HepG2 (cell line): ENCODE results near the gene CCDC85C. TPM values are rescaled to one million over a fixed set of nuclear protein-coding genes. Genes with fewer than 3 reads are reported as not detected.

Experiments
- AGO1 ChIP-seq: fragments of 200-400 bp; formaldehyde crosslinking; IDR thresholded peaks from 2 replicates; pipeline ENCODE4 v1.6.1; 2017; ENCODE audit warnings: mild to moderate bottlenecking, low read depth, low read length, moderate library complexity; ENCODE audit not compliant: poor library complexity, severe bottlenecking
- AGO2 ChIP-seq: fragments of 200-400 bp; formaldehyde crosslinking; optimal IDR thresholded peaks from 2 replicates; pipeline ENCODE3; 2017; ENCODE audit warnings: mild to moderate bottlenecking, low read depth, low read length, moderate library complexity
- GTF3A ChIP-seq: sonication (generic); formaldehyde crosslinking; conservative IDR thresholded peaks from 2 replicates; pipeline ENCODE4 v1.4.0; 2020; ENCODE audit warnings: mild to moderate bottlenecking, missing genetic modification reagents
- NBN ChIP-seq: fragments of 450-650 bp; conservative IDR thresholded peaks from 2 replicates; pipeline ENCODE4 v1.6.1; 2017
- NCOR1 ChIP-seq: fragments of 200-600 bp; sonication (generic); IDR thresholded peaks from 2 replicates; pipeline ENCODE4 v1.7.0; 2017; ENCODE audit warnings: antibody characterized with exemption, low read length, borderline replicate concordance
- PTBP1 ChIP-seq: fragments of 200-400 bp; formaldehyde crosslinking; IDR thresholded peaks from 2 replicates; pipeline ENCODE4 v1.6.1; 2018; ENCODE audit warnings: low read length, low read depth; ENCODE audit not compliant: poor library complexity, severe bottlenecking
- SALL2 ChIP-seq: sonication (generic); formaldehyde crosslinking; IDR thresholded peaks from 2 replicates; pipeline ENCODE4 v1.8.1; 2023; ENCODE audit warnings: mild to moderate bottlenecking, missing genetic modification reagents, inconsistent platforms
- SCMH1 ChIP-seq: sonication (generic); formaldehyde crosslinking; IDR thresholded peaks from 2 replicates; pipeline ENCODE4 v1.9.0; 2021; ENCODE audit warnings: missing genetic modification reagents, mild to moderate bottlenecking, borderline replicate concordance
- SSRP1 ChIP-seq: IDR thresholded peaks from 2 replicates; pipeline ENCODE4 v1.6.1; 2016; ENCODE audit warnings: control low read depth
- TOE1 ChIP-seq: sonication (generic); formaldehyde crosslinking; IDR thresholded peaks from 2 replicates; pipeline ENCODE4 v1.4.0; 2020; ENCODE audit warnings: mild to moderate bottlenecking, missing genetic modification reagents
- ZNF10 ChIP-seq: sonication (generic); formaldehyde crosslinking; IDR thresholded peaks from 2 replicates; pipeline ENCODE4 v1.4.0; 2020; ENCODE audit warnings: mild to moderate bottlenecking, low read depth, missing genetic modification reagents, borderline replicate concordance
- ZNF136 ChIP-seq: sonication (generic); formaldehyde crosslinking; IDR thresholded peaks from 2 replicates; pipeline ENCODE4 v1.8.1; 2022; ENCODE audit warnings: low read depth, mild to moderate bottlenecking, moderate library complexity, missing genetic modification reagents
- ZNF264 ChIP-seq: sonication (generic); formaldehyde crosslinking; IDR thresholded peaks from 2 replicates; pipeline ENCODE4 v1.4.0; 2020; ENCODE audit warnings: missing genetic modification reagents
- ZNF354B ChIP-seq: sonication (generic); formaldehyde crosslinking; IDR thresholded peaks from 2 replicates; pipeline ENCODE4 v1.8.0; 2022; ENCODE audit warnings: mild to moderate bottlenecking, missing genetic modification reagents
- ZNF446 ChIP-seq: sonication (generic); formaldehyde crosslinking; IDR thresholded peaks from 2 replicates; pipeline ENCODE4 v1.5.0; 2020; ENCODE audit warnings: mild to moderate bottlenecking, missing genetic modification reagents
- ZNF563 ChIP-seq: sonication (generic); formaldehyde crosslinking; IDR thresholded peaks from 2 replicates; pipeline ENCODE4 v1.8.0; 2022; ENCODE audit warnings: mild to moderate bottlenecking, moderate library complexity, missing genetic modification reagents
- ZNF615 ChIP-seq: sonication (generic); formaldehyde crosslinking; IDR thresholded peaks from 2 replicates; pipeline ENCODE4 v1.5.0; 2020; ENCODE audit warnings: mild to moderate bottlenecking, missing genetic modification reagents, borderline replicate concordance
- ZNF883 ChIP-seq: sonication (generic); formaldehyde crosslinking; IDR thresholded peaks from 2 replicates; pipeline ENCODE4 v1.5.1; 2020; ENCODE audit warnings: mild to moderate bottlenecking, missing genetic modification reagents; ENCODE audit errors: not compliant biosample characterization
- ZSCAN25 ChIP-seq: sonication (generic); formaldehyde crosslinking; IDR thresholded peaks from 2 replicates; pipeline ENCODE4 v1.8.0; 2022; ENCODE audit warnings: mild to moderate bottlenecking, missing genetic modification reagents
- polyA plus RNA-seq, 8 experiments: library from polyadenylated mRNA; depleted of rRNA in 3 of 8; stranded (reverse) in 7 of 8; unstranded in 1 of 8; fragments of >200 nt; fragmentation: Illumina TruSeq in 4 of 8; extraction: Trizol in 4 of 8; gene quantifications; 2 replicates each; pipeline versions ENCODE4 v1.2.1 to v1.2.3, GENCODE V29; 2011 to 2016; ENCODE audit warnings: low read depth in 4 of 8, missing spikeins in 1 of 8, mixed read lengths in 1 of 8; ENCODE audit not compliant: insufficient read depth in 1 of 8
- total RNA-seq, 5 experiments: library from RNA; depleted of rRNA; stranded (reverse); fragments of >200 nt; fragmentation: Illumina TruSeq; extraction: Trizol; gene quantifications; 2 replicates each; pipeline ENCODE4 v1.2.3, GENCODE V29; 2016; ENCODE audit warnings: low read depth in 1 of 5
- TF ChIP-seq, protein P1 (sequence below): sonication (generic); formaldehyde crosslinking; IDR thresholded peaks from 2 replicates; pipeline ENCODE4 v1.4.0; 2020; ENCODE audit warnings: missing genetic modification reagents
- TF ChIP-seq, protein P2 (sequence below): sonication (generic); formaldehyde crosslinking; IDR thresholded peaks from 2 replicates; pipeline ENCODE4 v1.4.0; 2020; ENCODE audit warnings: missing genetic modification reagents
- TF ChIP-seq, protein P3 (sequence below): sonication (generic); formaldehyde crosslinking; IDR thresholded peaks from 2 replicates; pipeline ENCODE4 v1.9.0; 2022; ENCODE audit warnings: missing genetic modification reagents, mild to moderate bottlenecking, borderline replicate concordance
- TF ChIP-seq, protein P4 (sequence below): sonication (generic); formaldehyde crosslinking; conservative IDR thresholded peaks from 2 replicates; pipeline ENCODE4 v1.4.0; 2020; ENCODE audit warnings: missing genetic modification reagents

The CCDC85C gene
- total and polyA plus RNA-seq, 2 of the 13 experiments (the other 11 are each of a cell fraction or from before 2014, with no cell fraction given) = 18.8 to 43.8 TPM

DNA sequence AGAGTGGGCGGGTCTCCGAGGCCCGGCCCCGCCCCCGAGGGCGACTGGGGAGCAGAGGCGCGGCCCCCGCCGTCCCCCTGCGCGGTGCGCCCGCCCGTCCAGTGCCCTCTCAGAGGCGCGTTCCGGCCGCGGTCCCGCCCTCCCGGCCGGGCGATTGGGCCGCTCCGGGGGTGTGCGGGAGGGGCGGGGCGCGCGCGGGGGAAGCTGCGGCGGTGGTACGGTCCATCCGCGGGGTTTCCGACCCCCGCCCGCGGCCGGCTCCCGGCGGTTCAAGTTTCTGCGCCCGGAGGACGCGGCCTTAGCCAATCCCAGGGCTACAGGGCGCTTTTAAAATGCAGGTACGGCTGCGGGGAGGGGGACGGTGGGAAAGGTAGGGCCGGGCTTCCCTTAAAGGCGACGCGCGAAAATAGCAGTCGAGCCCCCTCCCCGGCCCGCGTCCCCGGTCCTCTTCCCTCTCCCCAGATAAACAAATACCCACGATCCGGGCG, 315 bp upstream of the CCDC85C start (continued):
- TF ChIP-seq SSRP1 (no peak), ZSCAN25 (CRISPR knock-in tag) (no peak), PTBP1 (no peak), ZNF10 (CRISPR knock-in tag) (no peak), GTF3A (no peak), SCMH1 (CRISPR knock-in tag) (no peak), AGO1 (no peak), AGO2 (peak; percentile 48), ZNF446 (CRISPR knock-in tag) (no peak), NCOR1 (no peak), ZNF615 (CRISPR knock-in tag) (no peak), NBN (no peak), SALL2 (no peak), ZNF354B (CRISPR knock-in tag) (no peak), TOE1 (CRISPR knock-in tag) (no peak), ZNF883 (CRISPR knock-in tag) (no peak), ZNF136 (CRISPR knock-in tag) (no peak), ZNF264 (CRISPR knock-in tag) (no peak), ZNF563 (CRISPR knock-in tag) (no peak)
- TF ChIP-seq, protein P1, sequence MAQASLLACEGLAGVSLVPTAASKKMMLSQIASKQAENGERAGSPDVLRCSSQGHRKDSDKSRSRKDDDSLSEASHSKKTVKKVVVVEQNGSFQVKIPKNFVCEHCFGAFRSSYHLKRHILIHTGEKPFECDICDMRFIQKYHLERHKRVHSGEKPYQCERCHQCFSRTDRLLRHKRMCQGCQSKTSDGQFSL (CRISPR knock-in tag) = no peak
- TF ChIP-seq, protein P2, sequence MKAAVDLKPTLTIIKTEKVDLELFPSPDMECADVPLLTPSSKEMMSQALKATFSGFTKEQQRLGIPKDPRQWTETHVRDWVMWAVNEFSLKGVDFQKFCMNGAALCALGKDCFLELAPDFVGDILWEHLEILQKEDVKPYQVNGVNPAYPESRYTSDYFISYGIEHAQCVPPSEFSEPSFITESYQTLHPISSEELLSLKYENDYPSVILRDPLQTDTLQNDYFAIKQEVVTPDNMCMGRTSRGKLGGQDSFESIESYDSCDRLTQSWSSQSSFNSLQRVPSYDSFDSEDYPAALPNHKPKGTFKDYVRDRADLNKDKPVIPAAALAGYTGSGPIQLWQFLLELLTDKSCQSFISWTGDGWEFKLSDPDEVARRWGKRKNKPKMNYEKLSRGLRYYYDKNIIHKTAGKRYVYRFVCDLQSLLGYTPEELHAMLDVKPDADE (CRISPR knock-in tag) = no peak
- TF ChIP-seq, protein P3, sequence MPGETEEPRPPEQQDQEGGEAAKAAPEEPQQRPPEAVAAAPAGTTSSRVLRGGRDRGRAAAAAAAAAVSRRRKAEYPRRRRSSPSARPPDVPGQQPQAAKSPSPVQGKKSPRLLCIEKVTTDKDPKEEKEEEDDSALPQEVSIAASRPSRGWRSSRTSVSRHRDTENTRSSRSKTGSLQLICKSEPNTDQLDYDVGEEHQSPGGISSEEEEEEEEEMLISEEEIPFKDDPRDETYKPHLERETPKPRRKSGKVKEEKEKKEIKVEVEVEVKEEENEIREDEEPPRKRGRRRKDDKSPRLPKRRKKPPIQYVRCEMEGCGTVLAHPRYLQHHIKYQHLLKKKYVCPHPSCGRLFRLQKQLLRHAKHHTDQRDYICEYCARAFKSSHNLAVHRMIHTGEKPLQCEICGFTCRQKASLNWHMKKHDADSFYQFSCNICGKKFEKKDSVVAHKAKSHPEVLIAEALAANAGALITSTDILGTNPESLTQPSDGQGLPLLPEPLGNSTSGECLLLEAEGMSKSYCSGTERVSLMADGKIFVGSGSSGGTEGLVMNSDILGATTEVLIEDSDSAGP = peak; percentile 99
- TF ChIP-seq, protein P4, sequence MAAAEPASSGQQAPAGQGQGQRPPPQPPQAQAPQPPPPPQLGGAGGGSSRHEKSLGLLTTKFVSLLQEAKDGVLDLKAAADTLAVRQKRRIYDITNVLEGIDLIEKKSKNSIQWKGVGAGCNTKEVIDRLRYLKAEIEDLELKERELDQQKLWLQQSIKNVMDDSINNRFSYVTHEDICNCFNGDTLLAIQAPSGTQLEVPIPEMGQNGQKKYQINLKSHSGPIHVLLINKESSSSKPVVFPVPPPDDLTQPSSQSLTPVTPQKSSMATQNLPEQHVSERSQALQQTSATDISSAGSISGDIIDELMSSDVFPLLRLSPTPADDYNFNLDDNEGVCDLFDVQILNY (CRISPR knock-in tag) = no peak
